OCI-LY1 (cell line): ENCODE measurements around the gene AP1G1.

ENCODE experiments used
- H2AFZ ChIP-seq: fragments of 200-600 bp; sonication (generic), shearing (Covaris generic); 2 replicates; pipeline ENCODE4 v1.6.0; 2014; ENCODE audit warnings: antibody characterized with exemption, mild to moderate bottlenecking, low read length
- H3F3A ChIP-seq: fragments of 200-600 bp; sonication (generic), shearing (Covaris generic); 2 replicates; pipeline ENCODE4 v1.6.0; 2014; ENCODE audit warnings: mild to moderate bottlenecking, antibody characterized with exemption, low read length, moderate library complexity; ENCODE audit not compliant: insufficient read depth
- H3K27ac ChIP-seq: fragments of 200-600 bp; sonication (generic); 2 replicates; pipeline ENCODE4 v1.5.1; 2014; ENCODE audit warnings: low read length, mixed run types, mild to moderate bottlenecking, low read depth; ENCODE audit not compliant: poor library complexity, severe bottlenecking
- H3K27me3 ChIP-seq: fragments of 200-600 bp; sonication (generic); 2 replicates; pipeline ENCODE4 v1.6.0; 2014; ENCODE audit warnings: antibody characterized with exemption, mild to moderate bottlenecking, low read length, moderate library complexity; ENCODE audit not compliant: insufficient read depth
- H3K36me3 ChIP-seq: fragments of 200-600 bp; sonication (generic); 2 replicates; pipeline ENCODE4 v1.6.1; 2014; ENCODE audit warnings: mild to moderate bottlenecking, antibody characterized with exemption, low read length, moderate library complexity, mixed read lengths; ENCODE audit not compliant: insufficient read depth
- H3K4me1 ChIP-seq: fragments of 200-600 bp; sonication (generic); 2 replicates; pipeline ENCODE4 v1.5.1; 2014; ENCODE audit warnings: mild to moderate bottlenecking, low read length, moderate library complexity; ENCODE audit not compliant: insufficient read depth, severe bottlenecking
- H3K4me2 ChIP-seq: fragments of 200-600 bp; sonication (generic), shearing (Covaris generic); 2 replicates; pipeline ENCODE4 v1.6.1; 2014; ENCODE audit warnings: low read length
- H3K4me3 ChIP-seq: fragments of 200-600 bp; sonication (generic); 2 replicates; pipeline ENCODE4 v1.5.1; 2014; ENCODE audit warnings: low read length, low read depth, mild to moderate bottlenecking, mixed read lengths; ENCODE audit not compliant: poor library complexity, severe bottlenecking
- H3K79me2 ChIP-seq: fragments of 200-600 bp; shearing (Covaris generic); 2 replicates; pipeline ENCODE4 v1.6.1; 2016; ENCODE audit warnings: mixed run types, low read length, mixed read lengths; ENCODE audit not compliant: insufficient read depth
- H3K9ac ChIP-seq: fragments of 200-600 bp; sonication (generic), shearing (Covaris generic); 2 replicates; pipeline ENCODE4 v1.6.1; 2014; ENCODE audit warnings: mild to moderate bottlenecking, low read length, mixed read lengths
- H3K9me2 ChIP-seq: fragments of 200-600 bp; sonication (generic), shearing (Covaris generic); 2 replicates; pipeline ENCODE4 v1.6.1; 2014; ENCODE audit warnings: low read depth, mild to moderate bottlenecking, low read length, mixed read lengths
- H3K9me3 ChIP-seq: fragments of 200-600 bp; shearing (Covaris generic); 2 replicates; pipeline ENCODE4 v1.6.1; 2014; ENCODE audit warnings: low read length, mixed read lengths
- H4K20me1 ChIP-seq: fragments of 200-600 bp; sonication (generic), shearing (Covaris generic); 2 replicates; pipeline ENCODE4 v1.6.0; 2016; ENCODE audit warnings: mild to moderate bottlenecking, low read length; ENCODE audit not compliant: insufficient read depth
- EZH2 ChIP-seq: fragments of 200-600 bp; sonication (generic), shearing (Covaris generic); IDR thresholded peaks from 2 replicates; pipeline ENCODE4 v1.8.0; 2017; ENCODE audit warnings: borderline replicate concordance, mixed run types, mild to moderate bottlenecking, antibody characterized with exemption, low read length, moderate library complexity, mixed read lengths
- TF ChIP-seq, protein P1 (sequence below): fragments of 200-600 bp; sonication (generic), shearing (Covaris generic); IDR thresholded peaks from 2 replicates; pipeline ENCODE4 v1.5.1; 2017; ENCODE audit warnings: mild to moderate bottlenecking, antibody characterized with exemption, low read length, moderate library complexity, mixed read lengths

The AP1G1 gene

DNA sequence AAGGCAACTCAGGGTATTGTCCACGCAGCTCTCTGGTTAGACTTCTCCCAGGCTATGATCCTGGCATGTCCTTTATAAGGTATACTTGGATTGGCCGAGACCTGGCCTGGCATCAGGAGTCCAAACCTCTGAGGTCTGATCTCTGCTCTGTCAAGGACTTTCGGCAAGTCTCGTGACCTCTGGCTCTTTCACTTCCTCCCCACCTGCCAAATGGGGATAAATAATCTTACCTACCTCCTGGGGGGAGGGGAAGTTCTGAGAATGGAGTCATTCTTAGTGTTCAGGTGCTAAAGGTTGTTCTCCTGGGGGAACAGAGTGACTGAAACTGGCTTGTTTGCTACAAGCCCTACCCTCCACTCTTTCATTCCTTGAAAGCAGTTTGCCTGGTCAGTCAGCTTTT, 44.8 kb upstream of the AP1G1 start:
- peak overlapping the region; percentile 37 for H3K27ac ChIP-seq
- H3F3A ChIP-seq, result no peaks in the 10 kb centered on the region
- H3K9me3 ChIP-seq, result no peaks in the 10 kb centered on the region
- peaks cover 58% of the 10 kb centered on the region for H3K36me3 ChIP-seq
- peaks cover 17% of the 10 kb centered on the region for H3K4me1 ChIP-seq
- no peak overlapping the region for H3K9ac ChIP-seq
- H3K4me2 ChIP-seq, result peak overlapping the region; percentile 31; the same call in 1 of the 2 replicates
- H3K27me3 ChIP-seq, result no peaks in the 10 kb centered on the region
- no peak overlapping the region for H3K4me3 ChIP-seq
- no peak for TF ChIP-seq EZH2
- TF ChIP-seq, protein P1, sequence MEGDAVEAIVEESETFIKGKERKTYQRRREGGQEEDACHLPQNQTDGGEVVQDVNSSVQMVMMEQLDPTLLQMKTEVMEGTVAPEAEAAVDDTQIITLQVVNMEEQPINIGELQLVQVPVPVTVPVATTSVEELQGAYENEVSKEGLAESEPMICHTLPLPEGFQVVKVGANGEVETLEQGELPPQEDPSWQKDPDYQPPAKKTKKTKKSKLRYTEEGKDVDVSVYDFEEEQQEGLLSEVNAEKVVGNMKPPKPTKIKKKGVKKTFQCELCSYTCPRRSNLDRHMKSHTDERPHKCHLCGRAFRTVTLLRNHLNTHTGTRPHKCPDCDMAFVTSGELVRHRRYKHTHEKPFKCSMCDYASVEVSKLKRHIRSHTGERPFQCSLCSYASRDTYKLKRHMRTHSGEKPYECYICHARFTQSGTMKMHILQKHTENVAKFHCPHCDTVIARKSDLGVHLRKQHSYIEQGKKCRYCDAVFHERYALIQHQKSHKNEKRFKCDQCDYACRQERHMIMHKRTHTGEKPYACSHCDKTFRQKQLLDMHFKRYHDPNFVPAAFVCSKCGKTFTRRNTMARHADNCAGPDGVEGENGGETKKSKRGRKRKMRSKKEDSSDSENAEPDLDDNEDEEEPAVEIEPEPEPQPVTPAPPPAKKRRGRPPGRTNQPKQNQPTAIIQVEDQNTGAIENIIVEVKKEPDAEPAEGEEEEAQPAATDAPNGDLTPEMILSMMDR, result no peak
- H3K79me2 ChIP-seq, result no peaks in the 10 kb centered on the region
- no peaks in the 10 kb centered on the region for H3K9me2 ChIP-seq
- H2AFZ ChIP-seq, result no peak overlapping the region
- no peaks in the 10 kb centered on the region for H4K20me1 ChIP-seq

DNA sequence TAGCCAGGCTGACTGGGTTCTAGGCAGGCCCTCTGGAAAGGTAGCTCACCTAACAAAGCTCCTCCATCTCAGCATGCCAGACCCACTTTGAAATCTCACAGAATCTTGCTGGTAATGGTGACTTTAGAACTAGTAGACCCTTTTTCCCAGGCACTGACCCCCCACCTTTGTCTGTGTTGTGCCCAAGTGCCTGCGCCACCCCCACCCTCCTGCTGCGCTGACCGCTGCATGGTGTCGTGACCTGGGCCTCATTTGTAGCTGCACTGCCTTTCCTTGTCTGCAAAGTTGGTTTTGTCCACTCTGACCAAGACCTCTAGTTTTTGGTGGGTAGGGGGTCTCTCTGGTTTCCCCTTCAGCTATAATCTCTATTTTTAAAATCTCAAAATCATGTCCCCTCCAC, 43.9 kb upstream of the AP1G1 start:
- Histone ChIP-seq H3K9me2 (no peaks in the 10 kb centered on the region), H3K4me2 (no peak overlapping the region), H3K9ac (no peak overlapping the region), H3K4me1 (peaks cover 19% of the 10 kb centered on the region), H3K9me3 (no peaks in the 10 kb centered on the region), H4K20me1 (no peaks in the 10 kb centered on the region), H3K27ac (no peak overlapping the region), H3K36me3 (peaks cover 61% of the 10 kb centered on the region), H3K79me2 (peaks cover 1% of the 10 kb centered on the region; the same call in 1 of the 2 replicates), H2AFZ (no peak overlapping the region), H3K4me3 (no peak overlapping the region), H3K27me3 (no peaks in the 10 kb centered on the region), H3F3A (no peaks in the 10 kb centered on the region)
- TF ChIP-seq EZH2, result no peak
- TF ChIP-seq, protein P1, result no peak

DNA sequence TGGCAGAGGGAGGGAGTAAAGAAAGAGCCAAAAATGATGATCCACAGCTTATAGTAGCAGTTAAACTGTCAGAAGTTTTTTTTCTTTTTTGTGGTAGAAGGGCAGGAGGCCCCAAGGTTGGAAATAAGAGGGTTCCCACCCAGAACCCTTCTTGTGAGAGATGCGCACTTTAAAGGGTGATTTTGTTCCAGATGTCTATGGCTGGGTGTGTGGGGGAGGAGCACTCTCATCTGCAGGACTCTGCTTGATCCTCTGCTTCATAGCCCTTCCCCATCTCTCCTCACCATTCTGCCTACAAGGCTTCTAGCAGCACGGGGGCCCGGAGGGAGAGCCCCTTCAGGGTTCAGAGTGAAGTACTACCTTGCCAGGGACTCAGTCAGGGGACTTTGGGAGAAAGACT, 43.5 kb upstream of the AP1G1 start:
- no peaks in the 10 kb centered on the region for H3F3A ChIP-seq
- H3K4me1 ChIP-seq, result peaks cover 23% of the 10 kb centered on the region
- no peak overlapping the region for H2AFZ ChIP-seq
- no peak overlapping the region for H3K4me3 ChIP-seq
- no peak for TF ChIP-seq EZH2
- TF ChIP-seq, protein P1, result no peak
- H3K27ac ChIP-seq, result no peak overlapping the region
- H3K36me3 ChIP-seq, result peaks cover 61% of the 10 kb centered on the region
- H4K20me1 ChIP-seq, result no peaks in the 10 kb centered on the region
- no peak overlapping the region for H3K9ac ChIP-seq
- H3K79me2 ChIP-seq, result peaks cover 4% of the 10 kb centered on the region
- H3K9me2 ChIP-seq, result no peaks in the 10 kb centered on the region
- H3K4me2 ChIP-seq, result no peak overlapping the region
- H3K27me3 ChIP-seq, result no peaks in the 10 kb centered on the region
- H3K9me3 ChIP-seq, result no peaks in the 10 kb centered on the region
